Colonic mucosa (tissue), 4 donors: ENCODE results near the gene NFIA. TPM values are rescaled to one million over a fixed set of nuclear protein-coding genes. Genes with fewer than 3 reads are reported as not detected.
A peak's percentile ranks its signal among the peaks of the same experiment; 100 is the strongest.
"Not testable (repeated sequence)": the region's sequence is repeated elsewhere in the genome, so short reads cannot be mapped to it uniquely, and the experiment has no call there.

Source experiments
- DNase-seq: peaks from one replicate; pipeline ENCODE4 v3.0.0-alpha.2; 2020
- H3K27ac ChIP-seq: fragments of 200-600 bp; one replicate; pipeline ENCODE4 v1.8.0; 2021
- H3K27me3 ChIP-seq: fragments of 200-600 bp; one replicate; pipeline ENCODE4 v1.8.0; 2021
- H3K36me3 ChIP-seq: fragments of 200-600 bp; one replicate; pipeline ENCODE4 v1.8.0; 2021
- H3K4me1 ChIP-seq: fragments of 200-600 bp; one replicate; pipeline ENCODE4 v1.8.0; 2021; ENCODE audit warnings: mild to moderate bottlenecking
- H3K4me3 ChIP-seq: fragments of 200-600 bp; one replicate; pipeline ENCODE4 v1.8.0; 2021
- H3K9ac ChIP-seq, 2 donors: one replicate each; pipeline ENCODE4 v1.7.0; 2013; ENCODE audit warnings: control low read depth in 2 of 2, low read depth in 2 of 2, low read length in 2 of 2
- H3K9me3 ChIP-seq: fragments of 200-600 bp; one replicate; pipeline ENCODE4 v1.8.0; 2021
- intact Hi-C: fragments of 100-400 bp; cut with DNase I; formaldehyde crosslinking; loops from one replicate; pipeline ENCODE4 v1.14.1; 2022
- total RNA-seq, 2 donors: library from RNA; stranded (reverse); fragmentation: NEBNext Ultra II Directional in 1 of 2; extraction: Animal tissue kit (Norgen Biotek cat#: 25700) in 1 of 2; gene quantifications; one replicate each; pipeline ENCODE4 v1.2.1, GENCODE V29; 2021
- TF ChIP-seq, protein P1 (sequence below): fragments of 200-600 bp; IDR thresholded peaks from one replicate; pipeline ENCODE4 v1.8.0; 2022; ENCODE audit warnings: antibody characterized with exemption, mild to moderate bottlenecking
- donor health status: healthy.
- donor health status: DM: no; HTN: no; CAD: no.
- donor health status: DM: no; HTN: no; CAD: no.

Gene NFIA
- total RNA-seq, 2 donors from 2014 or later: 36.0 to 44.2 TPM

DNA sequence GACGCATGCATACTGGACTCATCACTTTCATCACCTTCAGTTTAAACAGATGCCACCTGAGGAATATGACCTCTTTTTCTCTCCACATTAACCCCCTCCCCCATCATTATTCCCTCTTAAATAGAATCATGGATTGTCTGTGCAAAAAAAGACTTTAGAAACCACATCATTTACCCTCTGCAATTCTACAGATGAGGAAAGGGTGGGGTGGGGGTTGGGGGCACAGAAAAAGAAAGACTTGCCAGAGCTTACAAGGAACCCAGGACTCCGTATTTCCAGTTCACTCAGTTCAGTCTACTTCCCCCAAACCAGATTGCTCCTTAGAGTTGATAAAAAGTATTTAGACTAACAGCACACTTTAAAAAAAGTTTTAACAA lies 26.2 kb upstream of the NFIA start:
- H3K27ac ChIP-seq: peak overlapping the region; percentile 73

DNA sequence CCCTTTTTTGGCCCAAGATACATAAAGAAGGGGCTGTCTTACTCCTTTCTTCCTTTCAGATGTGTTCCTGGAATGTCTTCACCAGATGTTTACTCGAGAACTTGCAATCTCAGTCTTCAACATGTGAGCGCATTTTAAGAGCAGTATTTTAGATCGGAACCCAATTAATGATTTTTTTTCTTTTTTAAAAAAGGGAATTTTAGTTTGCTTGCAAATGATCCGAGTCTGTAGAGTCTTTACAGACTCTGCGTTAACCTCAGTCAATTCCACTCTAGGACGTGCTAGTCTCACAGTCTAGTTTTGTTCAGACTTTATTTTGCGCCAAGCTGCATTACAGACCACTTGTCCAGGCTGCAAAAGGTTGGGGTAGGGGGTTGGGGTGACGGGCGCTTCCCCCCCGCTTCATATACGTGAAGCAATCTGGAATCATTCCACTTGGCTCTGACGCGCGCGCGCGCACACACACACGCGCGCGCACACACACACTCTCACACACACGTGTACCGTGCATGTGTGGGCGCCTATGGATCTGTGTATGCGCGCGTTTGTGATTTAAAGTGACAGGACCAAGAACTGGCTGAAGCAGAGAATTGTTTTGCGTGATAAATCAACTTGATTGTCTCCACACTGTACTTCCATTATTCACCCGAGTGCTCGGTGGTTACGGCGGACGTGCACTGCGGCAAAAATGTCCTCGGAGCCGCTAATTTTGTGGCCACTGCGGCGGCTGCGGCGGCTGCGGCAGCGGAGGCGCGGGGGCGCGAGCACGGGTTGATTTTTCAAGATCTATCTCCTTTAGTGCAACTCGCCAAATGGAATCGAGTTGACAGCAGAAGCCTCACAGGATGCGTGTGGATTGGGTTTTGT lies 25.6 kb upstream of the NFIA start:
- H3K9ac ChIP-seq: peak overlapping the region; percentile 80 to 91
- peak overlapping the region; percentile 67 for H3K4me3 ChIP-seq
- no peaks in the 10 kb centered on the region for H3K9me3 ChIP-seq
- peak overlapping the region; percentile 73 for H3K27ac ChIP-seq
- H3K36me3 ChIP-seq: no peaks in the 10 kb centered on the region
- TF ChIP-seq, protein P1, sequence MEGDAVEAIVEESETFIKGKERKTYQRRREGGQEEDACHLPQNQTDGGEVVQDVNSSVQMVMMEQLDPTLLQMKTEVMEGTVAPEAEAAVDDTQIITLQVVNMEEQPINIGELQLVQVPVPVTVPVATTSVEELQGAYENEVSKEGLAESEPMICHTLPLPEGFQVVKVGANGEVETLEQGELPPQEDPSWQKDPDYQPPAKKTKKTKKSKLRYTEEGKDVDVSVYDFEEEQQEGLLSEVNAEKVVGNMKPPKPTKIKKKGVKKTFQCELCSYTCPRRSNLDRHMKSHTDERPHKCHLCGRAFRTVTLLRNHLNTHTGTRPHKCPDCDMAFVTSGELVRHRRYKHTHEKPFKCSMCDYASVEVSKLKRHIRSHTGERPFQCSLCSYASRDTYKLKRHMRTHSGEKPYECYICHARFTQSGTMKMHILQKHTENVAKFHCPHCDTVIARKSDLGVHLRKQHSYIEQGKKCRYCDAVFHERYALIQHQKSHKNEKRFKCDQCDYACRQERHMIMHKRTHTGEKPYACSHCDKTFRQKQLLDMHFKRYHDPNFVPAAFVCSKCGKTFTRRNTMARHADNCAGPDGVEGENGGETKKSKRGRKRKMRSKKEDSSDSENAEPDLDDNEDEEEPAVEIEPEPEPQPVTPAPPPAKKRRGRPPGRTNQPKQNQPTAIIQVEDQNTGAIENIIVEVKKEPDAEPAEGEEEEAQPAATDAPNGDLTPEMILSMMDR: no peak
- intact Hi-C loops: loop anchor here (10.0 kb wide), 1 partner anchor 528 kb away; no protein-coding TSS in a partner anchor
- peaks cover 10% of the 10 kb centered on the region for H3K4me1 ChIP-seq
- no peaks in the 10 kb centered on the region for H3K27me3 ChIP-seq
- DNase-seq: peak; percentile 76

More for the DNA sequence above, 26.2 kb upstream of the NFIA start:
- intact Hi-C loops: loop anchor here (10.0 kb wide), 1 partner anchor 529 kb away; no protein-coding TSS in a partner anchor
- H3K9ac ChIP-seq: peak overlapping the region in 1 of 2 donors; percentile 91
- H3K4me3 ChIP-seq: no peak overlapping the region
- peaks cover 10% of the 10 kb centered on the region for H3K4me1 ChIP-seq
- no peaks in the 10 kb centered on the region for H3K36me3 ChIP-seq
- no peaks in the 10 kb centered on the region for H3K9me3 ChIP-seq
- TF ChIP-seq, protein P1: no peak
- DNase-seq: no peak
- no peaks in the 10 kb centered on the region for H3K27me3 ChIP-seq

DNA sequence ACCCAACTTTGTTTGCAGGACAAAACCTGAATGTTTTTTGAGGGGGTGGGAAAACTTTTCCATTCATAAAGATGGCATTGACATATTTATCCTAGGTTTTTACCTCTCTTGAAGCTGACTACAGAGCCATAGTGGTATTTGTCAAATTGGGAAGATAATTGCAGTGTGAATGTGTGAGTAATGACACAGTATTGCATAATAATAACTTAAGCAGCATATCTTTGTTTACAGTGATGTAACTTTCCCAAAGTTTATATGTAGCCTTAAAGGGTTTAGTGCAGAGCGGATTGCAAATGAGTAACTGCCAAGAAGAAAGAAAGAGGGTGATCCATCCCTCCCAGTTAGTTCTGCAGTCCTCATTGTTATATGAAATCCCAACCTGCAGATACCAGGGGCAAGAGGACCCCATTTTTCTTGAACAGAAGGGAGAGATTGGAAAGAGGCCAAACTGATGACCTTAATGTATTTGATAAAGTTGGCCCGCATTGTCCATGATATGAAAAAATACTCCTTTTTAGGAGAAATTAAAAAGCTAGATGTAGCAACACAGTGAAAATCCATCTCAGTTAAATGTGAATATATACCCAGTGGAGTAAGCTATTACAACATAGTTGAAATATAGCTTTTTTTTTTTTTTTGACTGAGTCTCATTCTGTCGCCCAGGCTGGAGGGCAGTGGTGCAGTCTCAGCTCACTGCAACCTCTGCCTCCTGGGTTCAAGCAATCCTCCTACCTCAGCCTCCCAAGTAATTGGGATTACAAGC lies 23.7 kb upstream of the NFIA start:
- H3K36me3 ChIP-seq: no peaks in the 10 kb centered on the region
- H3K9ac ChIP-seq: no peak overlapping the region
- H3K9me3 ChIP-seq: no peaks in the 10 kb centered on the region
- no peaks in the 10 kb centered on the region for H3K27me3 ChIP-seq
- no peak overlapping the region for H3K27ac ChIP-seq
- intact Hi-C loops: loop anchor here (10.0 kb wide), 1 partner anchor 526 kb away; no protein-coding TSS in a partner anchor
- DNase-seq: no peak
- TF ChIP-seq, protein P1: no peak
- H3K4me3 ChIP-seq: no peak overlapping the region
- H3K4me1 ChIP-seq: peaks cover 10% of the 10 kb centered on the region

DNA sequence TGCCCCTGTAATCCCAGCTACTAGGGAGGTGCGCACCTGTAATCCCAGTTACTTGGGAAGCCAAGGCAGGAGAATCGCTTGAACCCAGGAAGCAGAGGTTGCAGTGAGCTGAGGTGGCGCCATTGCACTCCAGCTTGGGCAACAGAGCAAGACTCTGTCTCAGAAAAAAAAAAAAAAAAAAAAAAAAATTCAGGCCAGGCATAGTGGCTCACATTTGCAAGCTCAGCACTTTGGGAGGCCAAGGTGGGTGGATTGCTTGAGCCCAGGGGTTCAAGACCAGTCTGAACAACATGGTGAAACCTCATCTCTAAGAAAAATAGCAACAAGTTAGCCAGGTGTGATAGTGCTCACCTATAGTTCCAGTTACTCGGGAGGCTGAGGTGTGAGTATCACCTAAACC lies 20.8 kb upstream of the NFIA start:
- H3K9me3 ChIP-seq, intact Hi-C loops, DNase-seq, H3K9ac ChIP-seq, H3K27ac ChIP-seq, H3K36me3 ChIP-seq, H3K4me3 ChIP-seq, H3K4me1 ChIP-seq, H3K27me3 ChIP-seq: not testable (repeated sequence)

DNA sequence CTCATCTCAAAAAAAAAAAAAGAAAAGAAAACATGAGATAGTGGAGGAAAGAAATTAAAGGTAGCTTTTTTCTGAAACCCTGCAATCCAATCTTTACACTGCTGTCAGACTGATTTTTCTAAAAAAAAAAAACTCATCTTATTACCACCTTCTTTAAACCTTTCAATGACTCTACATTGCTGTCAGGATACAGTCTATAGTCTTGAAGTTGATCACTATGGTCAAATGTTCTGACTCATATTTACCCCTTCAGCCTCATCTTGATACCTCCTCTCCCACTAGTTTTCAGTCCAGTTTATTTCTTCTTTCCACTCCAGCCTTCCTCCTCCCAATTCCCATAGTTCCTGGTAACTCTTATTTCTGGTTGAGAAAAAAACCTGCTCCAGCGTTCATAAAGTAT lies 17.7 kb upstream of the NFIA start:
- H3K27me3 ChIP-seq: no peaks in the 10 kb centered on the region
- H3K27ac ChIP-seq: no peak overlapping the region
- H3K4me1 ChIP-seq: no peaks in the 10 kb centered on the region
- no peak overlapping the region for H3K4me3 ChIP-seq
- no peaks in the 10 kb centered on the region for H3K9me3 ChIP-seq
- TF ChIP-seq, protein P1: no peak
- H3K9ac ChIP-seq: no peak overlapping the region
- intact Hi-C loops: no loop called here
- H3K36me3 ChIP-seq: no peaks in the 10 kb centered on the region
- no peak for DNase-seq
